ENCODE results near the gene ADCY2. TPM values are rescaled to one million over a fixed set of nuclear protein-coding genes. Genes with fewer than 3 reads are reported as not detected.

The ADCY2 gene
- total RNA-seq, 1 donor from 2014 or later, result not detected

DNA sequence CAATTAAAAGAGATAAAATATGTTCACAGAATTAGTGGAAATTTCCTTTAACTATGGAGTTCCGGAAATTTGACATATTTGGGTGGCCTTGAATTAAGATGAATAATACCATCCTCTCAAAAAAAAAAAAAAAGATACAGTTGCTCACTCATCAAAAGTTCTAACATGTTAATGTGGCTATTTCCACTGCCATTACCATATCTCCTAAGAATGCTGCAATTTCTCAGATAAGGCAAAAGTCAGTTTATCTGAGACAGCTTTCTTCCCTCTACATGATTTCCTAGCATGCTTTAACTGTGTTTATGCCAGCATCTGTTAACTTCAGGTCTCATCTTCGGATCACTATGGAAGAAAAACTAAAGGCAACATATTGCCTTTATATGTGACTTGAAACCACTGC is 470.3 kb downstream of the ADCY2 start:
- no peak overlapping the region for H3K4me3 Mint-ChIP-seq
- H3K9me3 Mint-ChIP-seq, result no peaks in the 10 kb centered on the region

DNA sequence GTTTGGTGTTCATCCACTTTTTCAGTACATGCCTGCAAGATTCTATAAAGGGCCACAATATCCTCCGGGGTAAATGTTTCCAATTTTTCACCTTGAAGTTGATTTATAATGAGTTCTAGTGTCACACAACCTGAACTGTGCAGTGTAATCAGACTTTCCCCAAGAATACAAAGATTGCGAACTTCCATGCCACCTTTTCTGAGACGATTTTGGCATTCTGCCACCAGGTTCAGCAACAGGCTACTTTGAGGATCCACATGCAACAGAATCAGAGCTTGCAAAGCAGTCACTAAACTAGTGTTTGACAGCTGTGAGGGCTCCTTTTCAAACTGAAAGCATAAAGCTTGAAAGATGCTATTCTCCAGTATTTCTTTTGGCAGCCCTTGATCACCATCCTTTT is 471.3 kb downstream of the ADCY2 start:
- Mint-ChIP-seq H3K36me3 (ENCODE audit: low read depth) (peaks cover 44% of the 10 kb centered on the region), H3K27me3 (ENCODE audit: insufficient read depth) (no peaks in the 10 kb centered on the region), H3K27ac (no peak overlapping the region), H3K4me3 (peak overlapping the region; percentile 97), H3K9me3 (no peaks in the 10 kb centered on the region), H3K4me1 (ENCODE audit: low read depth) (peaks cover 58% of the 10 kb centered on the region)
- DNase-seq (ENCODE audit: low spot score), result no peak
- intact Hi-C loops (cut with micrococcal nuclease), result loop anchor here (5.0 kb wide), 3 partner anchors 1155 to 1490 kb away; partner anchors contain the start of genes MED10, NSUN2, SRD5A1 and TENT4A

More for the DNA sequence above, 470.3 kb downstream of the ADCY2 start:
- Mint-ChIP-seq H3K27ac (no peak overlapping the region), H3K27me3 (ENCODE audit: insufficient read depth) (no peaks in the 10 kb centered on the region), H3K36me3 (ENCODE audit: low read depth) (peaks cover 47% of the 10 kb centered on the region), H3K4me1 (ENCODE audit: low read depth) (peaks cover 47% of the 10 kb centered on the region)
- DNase-seq (ENCODE audit: low spot score), result no peak
- intact Hi-C loops (cut with micrococcal nuclease), result loop anchor here (5.0 kb wide), 3 partner anchors 1154 to 1489 kb away; partner anchors contain the start of genes MED10, NSUN2, SRD5A1 and TENT4A

DNA sequence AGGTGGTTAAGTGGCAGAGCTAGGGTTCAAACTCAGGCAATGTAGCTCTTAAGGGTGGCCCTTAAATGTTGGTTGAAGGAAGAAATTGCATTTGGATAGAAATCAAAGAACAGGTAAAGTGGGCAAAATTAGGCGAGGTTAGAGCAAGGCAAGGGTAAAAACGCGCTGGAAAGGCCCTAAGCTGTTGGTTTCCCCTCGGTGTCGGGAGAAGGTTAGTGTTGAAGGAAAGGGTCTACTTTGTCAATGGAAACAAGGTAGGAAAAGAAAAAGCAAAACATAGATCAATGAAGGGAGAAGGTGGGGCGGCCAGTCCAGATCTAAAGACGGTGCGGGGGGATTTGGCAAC is 472.5 kb downstream of the ADCY2 start:
- Mint-ChIP-seq H3K9me3 (no peaks in the 10 kb centered on the region), H3K4me3 (peak overlapping the region; percentile 97), H3K36me3 (ENCODE audit: low read depth) (peaks cover 44% of the 10 kb centered on the region), H3K4me1 (ENCODE audit: low read depth) (peaks cover 68% of the 10 kb centered on the region), H3K27ac (peak overlapping the region; percentile 88), H3K27me3 (ENCODE audit: insufficient read depth) (no peaks in the 10 kb centered on the region)
- intact Hi-C loops (cut with micrococcal nuclease), result loop anchor here (1.0 to 5.0 kb wide), 5 partner anchors 10 to 1491 kb away; partner anchors contain the start of genes MED10, NSUN2, SRD5A1 and TENT4A
- DNase-seq (ENCODE audit: low spot score), result no peak

DNA sequence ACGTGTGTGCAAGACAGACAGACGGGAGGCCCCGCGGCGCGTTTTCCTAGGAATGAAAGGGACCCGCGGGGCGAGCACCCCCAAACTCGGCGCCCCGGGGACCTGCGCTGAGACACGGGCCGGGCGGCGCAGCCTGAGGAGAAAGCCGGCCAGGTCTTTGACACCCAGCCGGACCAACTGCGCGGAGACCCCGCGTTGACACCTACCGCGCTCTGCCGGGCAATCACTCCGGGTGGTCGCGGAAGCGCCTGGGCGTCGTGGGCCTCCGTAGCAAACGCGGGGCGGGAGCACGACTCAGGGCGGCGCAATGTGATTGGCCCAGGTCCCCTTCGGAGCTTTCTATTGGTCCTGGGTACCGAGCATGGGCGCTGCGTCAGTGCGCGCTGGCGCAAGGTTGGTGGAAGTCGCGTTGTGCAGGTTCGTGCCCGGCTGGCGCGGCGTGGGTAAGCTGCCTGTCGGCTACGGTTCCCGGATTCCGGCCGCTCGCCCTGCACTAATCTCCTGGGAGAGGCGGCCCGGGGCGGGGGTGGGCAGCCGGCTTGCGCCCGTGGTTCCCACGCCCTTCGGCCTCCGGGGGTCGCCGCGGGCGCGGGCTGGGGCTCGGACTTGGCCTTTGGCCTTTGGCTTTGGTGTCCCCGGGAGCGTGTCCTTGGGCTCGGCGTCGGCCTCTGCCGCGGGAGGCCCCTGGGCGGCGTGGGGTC is 473.0 kb downstream of the ADCY2 start, which contains the start of the genes FASTKD3 and MTRR:
Gene FASTKD3, minus strand, starts transcription at position 259 of the 701 bp plus-strand sequence. CDS start 948 bp downstream, outside the sequence.
Gene MTRR, plus strand, starts transcription at position 376 of the 701 bp plus-strand sequence. CDS start 1,647 bp downstream, outside the sequence.
- DNase-seq (ENCODE audit: low spot score), result peak; percentile 87
- Mint-ChIP-seq H3K27me3 (ENCODE audit: insufficient read depth) (no peaks in the 10 kb centered on the region), H3K9me3 (no peaks in the 10 kb centered on the region), H3K27ac (peak within 1 kb of the TSS; percentile 89), H3K36me3 (ENCODE audit: low read depth) (peaks cover 48% of the 10 kb centered on the region), H3K4me3 (peak within 1 kb of the TSS; percentile 97), H3K4me1 (ENCODE audit: low read depth) (peaks cover 73% of the 10 kb centered on the region)
- intact Hi-C loops (cut with micrococcal nuclease), result loop anchor here (1.0 to 5.0 kb wide), 6 partner anchors 9 to 1492 kb away; partner anchors contain the start of genes MED10, NSUN2, SRD5A1 and TENT4A

DNA sequence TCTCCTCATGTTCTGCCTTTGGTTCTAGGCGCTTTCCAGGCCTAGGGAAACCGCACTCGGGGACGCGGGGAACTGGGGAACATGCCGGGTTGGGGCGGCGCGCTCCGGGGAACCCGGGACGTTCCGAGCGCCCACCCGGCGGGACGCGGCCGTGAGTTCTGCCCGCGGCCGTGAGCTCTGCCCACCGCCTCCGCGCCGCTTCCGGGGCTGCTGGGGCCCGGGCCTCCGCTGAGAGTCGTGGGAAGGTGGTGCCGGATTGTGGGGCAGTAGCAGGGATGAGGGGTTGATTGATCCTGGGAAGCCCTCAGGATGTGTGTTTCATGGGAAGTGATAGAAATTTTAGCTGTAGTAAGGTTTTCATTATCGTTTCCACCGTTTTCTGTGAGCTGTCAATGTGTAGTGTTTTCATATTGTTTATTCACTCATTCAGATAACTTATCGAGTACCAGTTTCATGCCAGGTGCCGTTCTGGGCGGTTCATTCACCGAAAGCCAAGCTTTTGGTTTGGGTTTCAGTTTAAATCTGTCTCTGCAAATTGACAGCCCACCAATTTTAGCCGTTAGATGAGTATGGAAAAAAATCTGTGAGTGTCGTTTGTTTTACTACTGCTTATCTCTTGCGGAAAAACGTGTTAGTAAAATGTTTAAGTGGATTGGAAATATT is 473.7 kb downstream of the ADCY2 start:
- H3K36me3 Mint-ChIP-seq (ENCODE audit: low read depth), result peaks cover 50% of the 10 kb centered on the region
- intact Hi-C loops (cut with micrococcal nuclease), result loop anchor here (1.0 to 10.0 kb wide), 7 partner anchors 9 to 1492 kb away; partner anchors contain the start of genes MED10, NSUN2, SRD5A1 and TENT4A
- DNase-seq (ENCODE audit: low spot score), result peak; percentile 30

DNA sequence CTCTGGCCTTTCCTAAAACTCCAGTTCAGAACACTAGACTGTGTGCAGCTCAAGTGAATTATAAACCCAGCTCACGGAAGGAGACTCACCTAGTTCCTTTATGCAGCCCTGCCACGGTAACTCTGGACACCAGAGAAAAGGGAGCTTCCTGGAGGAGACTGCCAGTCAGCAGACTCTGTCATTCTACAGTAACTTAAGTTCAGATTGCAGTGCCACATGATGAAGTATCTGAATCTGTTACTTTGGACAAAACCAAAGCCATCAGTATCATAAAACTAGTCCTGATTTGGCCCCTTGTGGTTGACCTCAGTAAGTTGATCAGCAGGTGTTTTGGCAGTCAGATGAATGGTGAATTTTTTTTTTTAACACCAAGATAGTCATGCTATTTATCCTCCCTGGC is 475.7 kb downstream of the ADCY2 start:
- Mint-ChIP-seq H3K36me3 (ENCODE audit: low read depth) (peaks cover 54% of the 10 kb centered on the region), H3K4me3 (peak overlapping the region; percentile 40), H3K9me3 (no peaks in the 10 kb centered on the region), H3K27ac (no peak overlapping the region), H3K27me3 (ENCODE audit: insufficient read depth) (no peaks in the 10 kb centered on the region), H3K4me1 (ENCODE audit: low read depth) (peaks cover 72% of the 10 kb centered on the region)
- intact Hi-C loops (cut with micrococcal nuclease), result loop anchor here (10.0 kb wide), 2 partner anchors 583 to 1377 kb away; no protein-coding TSS in a partner anchor
- DNase-seq (ENCODE audit: low spot score), result no peak

More for the DNA sequence above, 473.7 kb downstream of the ADCY2 start:
- H3K9me3 Mint-ChIP-seq, result no peaks in the 10 kb centered on the region
- peaks cover 77% of the 10 kb centered on the region for H3K4me1 Mint-ChIP-seq (ENCODE audit: low read depth)
- no peaks in the 10 kb centered on the region for H3K27me3 Mint-ChIP-seq (ENCODE audit: insufficient read depth)
- peak overlapping the region; percentile 89 for H3K27ac Mint-ChIP-seq
- peak overlapping the region; percentile 93 for H3K4me3 Mint-ChIP-seq

DNA sequence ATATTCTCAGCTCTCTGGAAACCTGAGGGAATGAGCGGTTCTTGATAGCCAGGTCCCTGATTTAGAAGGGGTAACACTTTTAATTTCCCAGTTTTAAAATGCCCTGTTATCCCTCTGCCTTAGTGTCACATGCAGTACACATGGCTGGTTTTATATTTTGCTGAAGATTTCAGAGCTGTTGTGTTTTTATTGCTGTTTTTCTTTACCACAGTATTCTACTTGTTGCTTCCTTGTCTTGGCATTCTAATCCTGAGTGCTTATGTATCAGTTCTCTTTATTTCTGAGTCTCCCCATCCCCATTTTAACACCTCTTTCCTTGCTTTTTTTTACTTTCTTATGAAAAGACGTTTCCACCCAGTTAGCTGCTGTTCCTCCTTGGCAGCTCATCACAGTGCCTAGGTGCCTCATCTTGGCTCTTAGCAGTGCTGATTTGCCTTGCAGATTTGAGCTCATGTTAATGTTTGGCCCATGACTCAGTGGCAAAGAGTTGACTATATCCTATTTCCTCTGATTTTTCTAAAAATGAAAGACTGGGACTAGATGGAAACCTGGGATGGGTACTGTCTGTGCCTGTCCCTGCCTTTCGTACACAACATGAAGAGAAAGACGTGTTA is 476.7 kb downstream of the ADCY2 start:
- DNase-seq (ENCODE audit: low spot score), result no peak
- Mint-ChIP-seq H3K4me3 (peak overlapping the region; percentile 55), H3K36me3 (ENCODE audit: low read depth) (peaks cover 56% of the 10 kb centered on the region), H3K9me3 (no peaks in the 10 kb centered on the region), H3K4me1 (ENCODE audit: low read depth) (peaks cover 73% of the 10 kb centered on the region), H3K27ac (peak overlapping the region; percentile 49), H3K27me3 (ENCODE audit: insufficient read depth) (no peaks in the 10 kb centered on the region)
- intact Hi-C loops (cut with micrococcal nuclease), result loop anchor here (10.0 kb wide), 2 partner anchors 582 to 1378 kb away; no protein-coding TSS in a partner anchor

DNA sequence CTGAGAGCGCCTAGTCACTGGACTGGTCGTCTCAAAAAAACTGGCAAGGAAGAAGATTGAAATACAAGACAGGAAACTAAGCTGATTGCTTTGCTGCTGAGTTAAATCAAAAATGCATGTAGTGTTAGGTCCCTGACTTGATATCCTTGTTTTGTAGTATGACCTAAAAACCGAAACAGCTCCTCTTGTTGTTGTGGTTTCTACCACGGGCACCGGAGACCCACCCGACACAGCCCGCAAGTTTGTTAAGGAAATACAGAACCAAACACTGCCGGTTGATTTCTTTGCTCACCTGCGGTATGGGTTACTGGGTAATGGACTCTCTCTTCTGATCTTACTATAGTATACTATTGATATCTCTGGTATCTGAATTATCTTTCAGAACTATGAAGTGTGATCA is 477.3 kb downstream of the ADCY2 start:
- Mint-ChIP-seq H3K27me3 (ENCODE audit: insufficient read depth) (no peaks in the 10 kb centered on the region), H3K4me3 (peak overlapping the region; percentile 55), H3K36me3 (ENCODE audit: low read depth) (peaks cover 61% of the 10 kb centered on the region), H3K9me3 (no peaks in the 10 kb centered on the region), H3K27ac (peak overlapping the region; percentile 49), H3K4me1 (ENCODE audit: low read depth) (peaks cover 73% of the 10 kb centered on the region)
- intact Hi-C loops (cut with micrococcal nuclease), result loop anchor here (10.0 kb wide), 2 partner anchors 582 to 1378 kb away; no protein-coding TSS in a partner anchor
- no peak for DNase-seq (ENCODE audit: low spot score)

DNA sequence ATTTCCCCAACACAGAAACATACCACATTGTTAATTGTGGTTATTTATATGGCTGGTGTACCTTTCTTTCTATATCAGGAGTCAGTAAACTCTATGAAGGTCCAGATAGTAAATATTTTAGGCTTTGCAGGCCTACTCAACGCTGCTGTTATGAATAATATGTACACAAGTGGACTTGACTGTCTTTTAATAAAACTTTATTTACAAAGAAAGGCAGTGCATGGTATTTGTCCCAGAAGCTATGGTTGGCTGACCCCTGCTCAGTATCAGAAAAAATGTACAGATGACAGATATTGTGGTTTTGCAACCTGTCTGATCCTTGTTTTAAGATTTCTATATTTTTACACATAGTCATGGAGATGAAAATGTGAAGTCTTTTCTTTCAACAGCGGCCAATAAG is 478.7 kb downstream of the ADCY2 start:
- DNase-seq (ENCODE audit: low spot score), result no peak
- Mint-ChIP-seq H3K9me3 (no peaks in the 10 kb centered on the region), H3K4me3 (no peak overlapping the region), H3K4me1 (ENCODE audit: low read depth) (peaks cover 82% of the 10 kb centered on the region), H3K27me3 (ENCODE audit: insufficient read depth) (no peaks in the 10 kb centered on the region), H3K36me3 (ENCODE audit: low read depth) (peaks cover 66% of the 10 kb centered on the region), H3K27ac (no peak overlapping the region)
- intact Hi-C loops (cut with micrococcal nuclease), result loop anchor here (10.0 kb wide), 2 partner anchors 580 to 1380 kb away; no protein-coding TSS in a partner anchor

DNA sequence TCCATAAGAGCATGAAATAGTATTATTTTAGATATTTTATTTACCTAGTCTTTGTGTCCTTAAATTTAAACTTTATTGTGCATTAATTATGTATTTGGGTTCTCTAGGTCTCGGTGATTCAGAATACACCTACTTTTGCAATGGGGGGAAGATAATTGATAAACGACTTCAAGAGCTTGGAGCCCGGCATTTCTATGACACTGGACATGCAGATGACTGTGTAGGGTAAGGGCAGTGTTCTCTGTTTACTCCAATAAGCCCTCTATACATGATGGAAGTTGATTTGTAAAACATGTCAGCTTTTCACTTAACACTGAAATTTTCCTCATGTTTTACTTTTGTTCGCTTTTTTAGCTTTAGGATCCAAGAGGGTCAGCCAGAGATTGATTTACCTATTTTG is 479.2 kb downstream of the ADCY2 start:
- intact Hi-C loops (cut with micrococcal nuclease), result loop anchor here (10.0 kb wide), 2 partner anchors 580 to 1380 kb away; no protein-coding TSS in a partner anchor
- Mint-ChIP-seq H3K4me1 (ENCODE audit: low read depth) (peaks cover 76% of the 10 kb centered on the region), H3K27me3 (ENCODE audit: insufficient read depth) (no peaks in the 10 kb centered on the region), H3K9me3 (no peaks in the 10 kb centered on the region), H3K4me3 (no peak overlapping the region), H3K36me3 (ENCODE audit: low read depth) (peaks cover 64% of the 10 kb centered on the region), H3K27ac (no peak overlapping the region)
- DNase-seq (ENCODE audit: low spot score), result no peak

DNA sequence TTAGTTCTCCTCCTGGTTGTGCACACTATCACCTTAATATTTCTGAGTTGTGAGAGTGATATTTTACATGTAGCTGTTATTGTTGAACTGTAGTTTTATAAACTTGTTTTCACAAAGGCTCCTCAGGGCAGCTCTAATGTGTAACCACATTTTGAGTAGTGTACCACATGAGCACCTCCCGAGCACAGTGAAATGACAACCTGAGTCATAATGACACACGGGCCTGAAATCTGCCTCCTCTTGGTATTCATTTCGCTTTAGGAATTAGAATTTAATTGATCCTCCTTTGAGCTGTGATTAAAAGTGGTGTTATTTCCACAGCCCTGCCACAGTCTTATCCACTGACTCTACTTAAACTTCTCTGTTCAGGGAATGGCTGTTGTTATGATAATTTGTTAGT is 480.9 kb downstream of the ADCY2 start:
- H3K9me3 Mint-ChIP-seq, result no peaks in the 10 kb centered on the region
- DNase-seq (ENCODE audit: low spot score), result no peak
- H3K27me3 Mint-ChIP-seq (ENCODE audit: insufficient read depth), result no peaks in the 10 kb centered on the region
- H3K27ac Mint-ChIP-seq, result no peak overlapping the region
- H3K4me1 Mint-ChIP-seq (ENCODE audit: low read depth), result peaks cover 72% of the 10 kb centered on the region
- intact Hi-C loops (cut with micrococcal nuclease), result loop anchor here (10.0 kb wide), 2 partner anchors 578 to 1382 kb away; no protein-coding TSS in a partner anchor
- H3K4me3 Mint-ChIP-seq, result no peak overlapping the region
- peaks cover 69% of the 10 kb centered on the region for H3K36me3 Mint-ChIP-seq (ENCODE audit: low read depth)

DNA sequence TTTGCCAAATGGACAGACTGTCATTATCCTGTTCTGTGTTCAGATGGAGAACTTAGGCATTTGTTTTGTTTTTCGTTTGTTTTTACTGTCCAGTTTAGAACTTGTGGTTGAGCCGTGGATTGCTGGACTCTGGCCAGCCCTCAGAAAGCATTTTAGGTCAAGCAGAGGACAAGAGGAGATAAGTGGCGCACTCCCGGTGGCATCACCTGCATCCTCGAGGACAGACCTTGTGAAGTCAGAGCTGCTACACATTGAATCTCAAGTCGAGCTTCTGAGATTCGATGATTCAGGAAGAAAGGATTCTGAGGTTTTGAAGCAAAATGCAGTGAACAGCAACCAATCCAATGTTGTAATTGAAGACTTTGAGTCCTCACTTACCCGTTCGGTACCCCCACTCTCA is 481.9 kb downstream of the ADCY2 start:
- H3K4me1 Mint-ChIP-seq (ENCODE audit: low read depth), result peaks cover 66% of the 10 kb centered on the region
- peak overlapping the region; percentile 81 for H3K27ac Mint-ChIP-seq
- intact Hi-C loops (cut with micrococcal nuclease), result loop anchor here (1.0 to 10.0 kb wide), 6 partner anchors 9 to 1383 kb away; partner anchors contain the start of genes FASTKD3 and MTRR
- H3K36me3 Mint-ChIP-seq (ENCODE audit: low read depth), result peaks cover 74% of the 10 kb centered on the region
- H3K27me3 Mint-ChIP-seq (ENCODE audit: insufficient read depth), result no peaks in the 10 kb centered on the region
- no peaks in the 10 kb centered on the region for H3K9me3 Mint-ChIP-seq
- no peak for DNase-seq (ENCODE audit: low spot score)
- H3K4me3 Mint-ChIP-seq, result peak overlapping the region; percentile 17
